Bladder microvascular endothelial cell (primary cell): ENCODE results near the gene P2RY1. TPM values are rescaled to one million over a fixed set of nuclear protein-coding genes. Genes with fewer than 3 reads are reported as not detected.

Experiments
- total RNA-seq: library from RNA; depleted of rRNA; stranded (reverse); fragments of >200 nt; gene quantifications from 2 replicates; pipeline ENCODE4 v1.2.3, GENCODE V29; 2014

P2RY1 gene
- 0.76 and 2.8 TPM in 2 replicates for total RNA-seq

GRCh38 chr3:152834776-152835600 is at the start of gene P2RY1:
P2RY1 (plus strand) TSS chr3:152835131; CDS start chr3:152835783, 652 bp downstream.

